K562 treated with DMSO at 1 percent for 12 hours (cell line): ENCODE data around the gene HECTD4. TPM values are rescaled to one million over a fixed set of nuclear protein-coding genes. Genes with fewer than 3 reads are reported as not detected.

ENCODE experiments used
- total RNA-seq: library from RNA; unstranded; fragments of 300-600 nt; gene quantifications from 2 replicates; pipeline ENCODE4 v1.2.3, GENCODE V29; 2022; ENCODE audit not compliant: insufficient read depth

HECTD4 gene
- 5.2 and 24.9 TPM in 2 replicates for total RNA-seq

DNA sequence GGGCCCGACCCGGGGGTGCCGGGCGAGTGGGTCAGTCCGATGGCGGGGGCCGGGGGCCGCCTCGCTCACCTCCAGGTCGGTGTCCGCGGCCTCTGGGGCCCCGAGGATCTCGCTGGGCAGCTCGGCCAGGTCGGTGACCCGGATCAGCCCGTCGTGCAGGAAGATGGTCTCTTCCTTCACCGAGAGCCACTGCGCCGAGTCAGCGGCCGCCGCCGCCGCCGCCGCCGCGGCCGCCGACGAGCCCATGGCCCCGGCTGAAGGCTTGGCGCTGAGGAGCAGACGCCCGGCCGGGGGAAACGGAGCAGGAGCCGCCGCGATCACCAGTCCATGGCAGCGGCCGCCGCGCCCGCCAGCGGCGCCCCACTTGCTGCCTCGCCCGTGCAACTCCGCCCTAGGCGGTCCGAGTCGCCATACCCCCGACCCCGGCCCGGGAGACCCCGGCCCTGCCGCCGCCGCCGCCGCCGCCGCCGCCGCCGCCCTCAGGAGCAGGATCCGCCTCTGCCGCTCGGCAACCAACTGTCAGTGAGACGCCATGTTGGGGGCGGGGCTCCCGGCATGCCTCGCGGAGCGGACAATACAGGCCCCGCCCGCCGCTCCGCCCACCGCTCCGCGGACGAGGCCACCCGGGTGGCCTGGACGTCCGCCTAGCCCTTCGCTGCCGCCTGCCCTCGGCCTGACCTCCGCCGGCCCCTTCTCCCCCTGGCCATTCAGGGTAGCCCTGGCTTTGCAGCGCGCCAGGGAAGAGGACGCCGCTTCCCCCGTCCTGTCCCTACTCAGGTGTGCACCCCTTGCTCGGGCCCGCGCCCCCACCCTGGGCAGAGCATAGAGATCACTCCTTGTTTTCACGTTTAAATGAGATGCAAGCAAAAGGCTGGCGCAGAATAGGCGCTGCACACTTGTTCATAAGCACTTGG lies at the start of gene HECTD4:
TSS of gene HECTD4 (minus strand) at position 549 of the 914 bp plus-strand sequence. CDS start at position 246, 303 bp downstream.

GRCh38 chr12:112418608-112419296 lies 36.5 kb upstream of the HECTD4 start, which contains the start of gene PTPN11:
TSS of gene PTPN11 (plus strand) at chr12:112418947. CDS start at chr12:112419112, 165 bp downstream.

DNA sequence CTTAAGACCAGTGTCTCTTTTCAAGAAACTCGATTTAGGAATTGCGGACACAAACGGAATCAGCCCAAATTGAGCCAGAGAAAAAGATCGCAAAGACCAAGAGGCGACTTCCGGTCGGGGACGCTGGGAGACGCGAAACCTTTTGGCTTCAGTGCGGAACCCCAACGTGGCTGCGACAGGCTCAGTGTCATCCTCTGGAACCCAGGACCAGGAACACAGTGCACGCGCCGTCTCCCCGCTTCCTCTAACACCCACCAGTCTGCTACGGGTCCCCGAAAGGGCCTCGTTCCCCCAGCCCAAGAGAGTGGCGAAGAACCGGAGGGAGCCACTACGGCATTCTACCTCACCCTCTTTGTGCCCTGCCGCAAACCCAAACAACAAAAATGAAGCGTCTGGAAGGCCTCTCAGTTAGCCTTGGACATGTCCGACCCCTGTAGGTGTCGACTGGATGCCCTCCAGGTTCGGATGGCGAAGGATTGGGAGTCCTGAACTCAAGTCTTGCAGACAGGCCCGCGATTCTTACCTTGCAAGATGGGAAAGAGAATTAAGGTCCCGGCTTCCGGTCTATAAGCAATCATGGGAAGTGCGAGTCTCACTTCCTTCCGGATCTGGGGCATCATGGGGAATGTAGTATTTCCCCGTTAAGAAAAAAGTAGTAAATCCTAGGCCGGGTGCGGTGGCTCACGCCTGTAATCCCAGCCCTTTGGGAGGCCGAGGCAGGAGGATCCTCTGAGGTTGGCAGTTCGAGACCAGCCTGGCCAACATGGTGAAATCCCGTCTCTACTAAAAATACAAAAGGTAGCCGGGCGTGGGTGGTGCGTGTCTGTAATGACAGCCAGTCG lies 27.1 kb upstream of the HECTD4 start, which contains the start of gene RPL6:
TSS of gene RPL6 (minus strand) at position 542 of the 842 bp plus-strand sequence. CDS start 949 bp downstream, outside the sequence.

GRCh38 chr12:112125250-112125999 lies 256.8 kb downstream of the HECTD4 start, which contains the start of gene TRAFD1:
TSS of gene TRAFD1 (plus strand) at chr12:112125560. CDS start at chr12:112130523, 4,963 bp downstream.

Other genes with a start within 250 kb of the HECTD4 start
- 2,719 and 2,855 TPM in 2 replicates for gene RPL6, start 27.2 kb upstream of the HECTD4 start, total RNA-seq
- gene PTPN11, start 36.5 kb upstream of the HECTD4 start, total RNA-seq, result 11.8 and 52.9 TPM in 2 replicates